A204.1 (cell line): ENCODE results near the gene EML4.
"Not testable (repeated sequence)": the region's sequence is repeated elsewhere in the genome, so short reads cannot be mapped to it uniquely, and the experiment has no call there.

Experiments used
- FAIRE-seq: peaks from 2 replicates; lab custom pipeline; 2012; peaks lifted over from hg19 to GRCh38; lab: Jason Lieb, UNC

EML4 gene

DNA sequence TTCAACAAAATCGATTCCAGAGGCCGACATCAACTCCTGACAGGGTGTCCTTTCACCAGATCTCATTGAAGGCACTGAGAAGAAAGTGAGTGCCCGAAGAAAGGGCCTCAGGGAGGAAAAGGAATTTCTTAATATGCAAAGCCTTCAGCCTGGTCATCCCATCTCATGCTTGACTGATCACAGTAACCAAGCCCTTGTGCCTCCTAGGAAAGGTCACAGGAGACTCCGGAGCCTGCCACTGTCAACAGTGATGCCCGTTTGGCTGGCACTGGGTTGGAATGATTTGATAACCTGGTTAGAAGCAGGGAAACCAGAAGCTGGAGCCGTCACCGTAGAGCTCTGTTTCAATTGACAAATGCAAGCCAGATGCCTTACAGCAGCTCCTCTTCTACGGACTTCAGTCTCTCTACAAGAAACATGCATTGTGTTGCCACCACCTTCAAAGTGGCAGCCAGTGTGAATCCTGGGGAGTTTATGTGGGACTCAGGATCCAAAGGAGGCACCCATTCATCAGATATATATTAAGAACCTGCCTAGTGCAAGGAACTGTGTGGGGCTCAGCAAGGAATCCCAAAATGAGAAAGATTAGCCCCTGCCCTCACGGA lies 167.3 kb downstream of the EML4 start:
- FAIRE-seq: no peak

DNA sequence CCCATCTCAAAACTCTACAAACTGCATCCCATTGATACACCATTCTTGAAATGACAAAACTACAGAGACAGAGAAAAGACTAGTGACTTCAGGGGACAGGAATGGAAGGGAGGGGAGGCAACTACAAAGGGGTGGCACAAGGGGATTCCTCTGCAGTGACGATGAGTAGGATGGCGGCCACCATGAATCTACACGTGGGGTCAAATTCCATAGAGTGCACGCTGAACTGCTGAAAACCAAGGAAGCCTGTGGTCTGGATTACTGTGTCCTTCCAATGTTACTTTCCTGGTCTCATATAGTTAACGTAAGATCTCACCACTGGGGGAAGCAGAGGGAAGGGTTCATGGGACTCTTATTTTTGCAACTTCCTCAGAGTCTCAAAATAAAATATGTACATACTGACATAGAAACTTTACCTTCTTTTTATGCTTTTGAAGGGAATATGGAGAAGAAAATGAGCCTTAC lies 168.2 kb downstream of the EML4 start:
- no peak for FAIRE-seq

DNA sequence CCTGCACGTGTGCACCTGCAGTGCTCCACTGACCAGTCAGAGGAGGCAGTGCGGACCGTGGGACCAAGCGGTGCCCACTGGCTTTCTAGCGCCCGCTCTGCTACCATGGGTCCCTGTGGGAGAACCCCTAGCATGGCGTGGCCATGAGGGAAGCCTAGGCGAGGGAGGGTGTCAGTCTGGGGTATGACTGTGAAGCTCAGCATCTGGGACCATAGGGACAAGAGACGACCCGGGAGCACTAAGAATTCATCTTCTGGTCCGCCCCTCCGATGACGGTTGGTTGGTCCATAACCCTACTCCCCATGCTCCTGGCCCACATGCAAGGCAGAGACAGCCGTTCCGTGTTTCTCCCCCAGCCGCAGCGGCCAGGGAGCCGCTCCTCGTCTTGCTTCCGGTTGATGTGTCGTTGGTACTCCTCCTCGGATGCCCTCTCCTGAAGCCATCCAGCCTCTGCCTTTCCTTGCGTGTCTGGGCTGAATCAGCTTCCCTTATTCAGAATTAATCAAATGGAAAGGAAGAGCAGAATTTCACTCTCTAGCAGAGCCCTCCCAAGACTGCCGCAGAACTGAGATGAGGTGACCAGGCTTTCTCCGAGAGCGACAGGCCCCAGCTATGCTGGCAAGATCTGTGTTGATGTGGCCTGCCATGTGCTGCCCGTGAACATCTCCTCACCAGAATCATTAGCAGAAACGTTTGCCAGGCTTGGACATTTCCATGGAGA lies 168.9 kb downstream of the EML4 start:
- no peak for FAIRE-seq

DNA sequence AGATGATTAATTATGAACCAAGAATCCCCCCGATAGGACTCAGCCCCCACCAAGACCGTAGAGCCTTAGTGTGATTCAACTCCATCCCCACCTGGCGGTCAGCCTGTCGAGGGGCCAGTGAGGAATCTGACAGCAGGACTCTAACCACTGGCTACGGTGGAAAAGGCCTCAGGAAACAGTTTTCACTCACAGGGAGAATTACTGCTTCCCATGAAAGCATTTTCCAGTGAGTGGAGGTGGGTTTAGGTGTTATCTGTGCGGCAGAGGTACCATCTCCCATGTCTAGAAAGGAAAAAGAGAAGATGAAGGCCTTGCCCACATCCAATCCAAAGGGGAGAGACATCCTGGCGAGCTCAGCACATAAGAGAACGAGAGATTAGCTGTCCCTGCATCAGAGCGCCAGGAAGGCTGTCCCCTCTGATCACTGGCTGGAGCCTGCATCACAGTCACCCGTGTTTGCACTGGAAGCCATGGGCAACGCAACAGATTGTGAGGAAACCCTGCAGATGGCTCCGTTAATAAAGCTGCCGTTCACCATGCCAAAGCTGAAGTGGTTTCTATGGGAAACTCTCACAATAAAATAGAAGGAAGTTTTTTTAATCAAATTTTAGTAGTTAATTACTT lies 169.5 kb downstream of the EML4 start:
- FAIRE-seq: no peak

DNA sequence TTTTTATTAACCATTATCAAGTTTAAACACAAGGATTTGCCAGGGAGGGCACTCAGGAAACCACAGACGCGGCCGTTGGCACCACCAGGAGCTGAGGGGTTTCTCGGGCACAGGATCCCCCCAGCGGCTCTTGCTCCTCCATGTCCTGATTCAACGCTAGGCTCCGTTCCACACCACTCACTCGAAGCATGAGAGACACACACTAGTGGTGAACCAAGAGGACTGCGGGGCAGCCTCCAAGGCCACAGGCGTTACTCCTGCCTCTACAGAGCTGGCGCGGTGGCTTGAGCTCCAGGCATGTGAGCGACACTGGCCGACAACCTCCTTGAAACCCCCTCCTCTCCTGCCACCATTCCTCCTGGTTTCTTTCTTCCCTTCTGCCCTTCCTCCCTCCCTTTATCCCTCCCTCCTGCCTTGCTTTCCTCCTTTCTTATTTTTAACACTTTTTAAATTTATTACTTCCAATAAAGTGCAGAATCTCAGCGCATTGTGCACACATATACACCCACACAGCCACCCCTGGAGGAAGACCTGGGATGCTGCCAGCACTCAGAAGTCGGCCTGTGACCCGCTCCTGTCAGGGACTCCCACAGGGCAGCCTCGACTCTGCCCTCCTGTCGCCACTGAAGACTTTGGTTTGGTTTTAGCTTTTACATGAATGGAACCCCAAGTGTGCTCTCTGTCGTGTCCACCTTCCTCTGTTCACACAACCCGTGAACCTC lies 170.2 kb downstream of the EML4 start:
- no peak for FAIRE-seq

DNA sequence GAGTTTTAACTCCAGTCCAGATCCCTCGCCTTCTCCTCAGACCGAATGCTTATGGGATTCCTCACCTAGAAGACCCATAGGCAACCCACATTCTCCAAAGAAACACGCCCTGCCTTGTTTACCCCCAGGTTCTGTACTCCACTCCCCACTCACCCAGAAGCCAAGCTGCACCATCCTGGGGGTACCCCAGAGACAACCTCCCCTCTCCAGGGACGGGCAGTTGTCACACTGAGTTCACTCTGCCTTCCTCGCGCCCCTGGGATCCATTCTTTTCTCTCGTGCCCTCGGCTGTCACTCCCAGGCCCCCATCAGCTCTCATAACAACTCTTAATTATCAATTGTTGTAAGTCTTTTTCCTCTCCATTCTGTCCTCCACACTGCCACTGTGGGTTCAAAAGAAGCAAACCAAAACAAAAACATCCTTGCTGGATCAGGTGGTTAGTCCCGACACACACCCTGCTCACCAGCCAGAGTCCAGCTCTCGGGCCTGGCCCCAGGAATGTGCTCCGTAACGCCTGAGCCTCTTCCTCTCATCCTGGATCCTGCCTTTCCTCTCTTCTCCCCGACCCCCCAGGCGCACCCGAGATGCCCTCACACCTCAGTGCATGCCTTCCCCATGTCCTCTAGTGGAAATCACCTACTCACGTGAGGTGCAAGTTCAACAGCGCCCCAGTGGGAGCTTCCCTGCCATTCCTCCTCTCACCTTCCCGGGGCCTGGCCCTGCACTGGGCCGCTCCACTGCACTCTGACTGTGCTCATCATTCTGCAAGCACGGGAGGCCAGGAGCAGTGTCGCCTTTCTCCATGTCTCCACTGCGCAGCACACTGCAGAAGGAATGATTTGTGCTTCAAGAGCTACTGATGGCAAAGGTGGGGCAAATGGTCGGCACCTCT lies 171.1 kb downstream of the EML4 start:
- no peak for FAIRE-seq

DNA sequence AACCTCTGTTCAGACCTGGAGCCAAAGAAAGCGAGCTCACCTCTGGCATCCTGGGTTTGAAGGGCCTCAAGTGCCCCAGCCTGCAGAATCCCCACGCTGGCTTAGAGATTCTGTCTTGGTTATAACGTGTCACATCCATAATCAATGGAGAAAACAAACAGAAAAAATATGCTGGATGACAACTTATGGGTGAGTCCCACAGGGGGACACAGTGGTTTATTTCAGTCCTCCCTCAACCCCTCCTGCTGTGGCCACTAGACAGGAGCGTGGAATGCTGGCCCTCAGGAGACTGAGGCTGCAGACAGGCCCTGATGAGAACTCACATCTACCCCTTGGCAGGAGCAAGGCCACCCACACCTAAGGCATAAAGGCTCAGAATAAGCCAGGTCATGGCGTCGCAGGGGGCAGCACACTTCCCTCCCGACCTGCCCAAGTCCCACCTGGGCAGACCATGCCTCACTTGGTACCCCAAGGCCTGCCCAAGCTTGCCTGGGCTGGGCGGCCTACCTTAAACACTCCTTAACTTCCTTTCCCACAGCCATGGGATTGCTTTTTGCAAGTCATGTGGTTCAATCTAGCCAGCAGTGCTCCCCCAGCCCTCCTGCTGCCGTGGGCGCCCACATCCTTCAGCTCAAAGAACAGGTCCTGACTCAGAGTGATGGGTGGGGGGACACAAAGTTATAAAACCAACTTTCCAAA lies 171.9 kb downstream of the EML4 start:
- FAIRE-seq: no peak

DNA sequence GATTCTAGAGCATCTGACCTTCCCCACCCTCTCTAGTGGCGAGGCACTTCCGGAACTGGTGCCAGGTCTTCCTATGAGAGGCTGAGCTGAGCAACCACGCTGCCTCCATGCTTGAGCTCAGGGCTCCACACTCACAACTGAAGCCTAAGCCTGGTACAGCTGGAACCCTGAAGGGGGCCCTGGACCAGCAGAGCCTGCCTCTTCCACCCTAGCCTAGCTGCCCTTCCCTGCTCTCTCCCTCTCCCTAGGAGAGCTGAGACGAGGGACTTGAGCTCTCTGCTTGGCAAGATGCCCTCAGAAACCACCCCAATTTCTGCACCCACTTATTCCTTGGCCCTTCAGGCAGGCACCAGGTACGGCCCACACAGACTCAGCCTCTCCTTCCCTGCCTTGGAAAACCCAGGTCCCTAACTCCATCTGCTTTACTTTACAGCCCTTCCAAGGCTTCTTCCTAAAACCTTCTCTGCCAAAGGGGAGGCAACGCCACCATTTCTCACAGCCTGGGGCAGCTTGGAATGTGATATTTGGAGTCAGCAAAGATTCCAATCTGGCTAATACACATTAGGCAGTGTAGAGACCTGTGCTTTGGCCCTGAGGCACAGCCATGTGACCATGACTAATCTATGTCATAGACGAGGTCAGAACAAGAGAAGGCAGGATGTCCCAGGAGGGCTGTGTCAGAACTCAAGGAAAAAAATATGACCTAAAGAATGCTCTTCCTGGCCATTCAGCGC lies 173.1 kb downstream of the EML4 start:
- FAIRE-seq: no peak

DNA sequence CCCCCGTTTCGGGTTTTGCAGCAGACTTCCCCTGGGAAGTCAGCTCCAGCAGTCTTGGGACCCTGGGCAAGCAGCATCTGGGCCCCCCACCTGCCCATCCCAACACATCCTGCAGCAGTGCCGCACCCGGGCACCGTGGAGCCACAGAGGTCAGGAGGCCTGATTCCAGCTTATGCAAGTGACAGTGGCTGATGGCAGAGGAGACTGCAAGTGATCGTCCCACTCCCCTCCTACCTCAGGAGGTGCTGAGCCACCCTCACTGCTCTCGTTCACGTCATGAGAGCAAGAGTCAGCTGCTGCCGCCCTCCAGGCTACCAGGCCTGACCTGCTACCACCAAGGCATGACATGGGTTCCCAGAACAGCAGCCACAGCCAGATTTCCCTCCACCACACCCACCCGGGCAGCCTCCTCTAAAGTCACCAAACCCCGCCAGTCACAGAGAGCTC lies 173.7 kb downstream of the EML4 start:
- no peak for FAIRE-seq

DNA sequence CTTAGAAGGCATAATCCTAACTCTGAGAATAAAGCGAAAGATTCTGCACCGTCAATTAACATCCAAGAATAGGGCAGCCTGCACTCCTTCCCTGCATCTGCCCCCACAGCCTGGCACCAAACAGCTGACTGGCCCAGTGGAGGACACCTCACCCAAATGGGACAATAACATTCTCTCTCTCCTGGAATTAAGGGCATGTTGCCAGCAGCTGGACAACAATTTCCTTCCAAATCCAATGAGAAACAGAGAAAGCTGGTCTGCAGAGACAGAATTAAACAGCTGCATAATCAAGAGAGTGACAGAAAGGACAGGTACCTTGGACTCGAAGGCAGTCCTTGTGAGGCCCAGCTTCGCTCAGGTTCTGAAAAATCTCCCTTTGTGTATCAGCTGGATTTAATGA lies 176.8 kb downstream of the EML4 start:
- no peak for FAIRE-seq

DNA sequence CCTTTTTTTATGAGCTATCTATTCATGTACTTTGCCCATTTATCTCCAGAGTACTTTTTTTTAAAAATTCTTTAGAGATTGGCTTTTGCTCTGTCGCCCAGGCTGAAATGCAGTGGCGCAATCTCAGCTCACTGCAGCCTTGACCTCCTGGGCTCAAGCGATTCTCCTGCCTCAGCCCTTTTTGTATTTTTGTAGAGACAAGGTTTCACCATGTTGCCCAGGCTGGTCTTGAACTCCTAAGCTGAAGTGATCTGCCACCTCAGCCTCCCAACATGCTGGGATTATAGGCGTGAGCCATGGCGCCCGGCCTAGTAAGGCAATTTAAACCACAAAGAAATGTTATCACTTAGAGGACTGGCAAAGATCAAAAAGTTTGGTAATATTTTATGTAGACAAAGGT lies 177.7 kb downstream of the EML4 start:
- FAIRE-seq: not testable (repeated sequence)

DNA sequence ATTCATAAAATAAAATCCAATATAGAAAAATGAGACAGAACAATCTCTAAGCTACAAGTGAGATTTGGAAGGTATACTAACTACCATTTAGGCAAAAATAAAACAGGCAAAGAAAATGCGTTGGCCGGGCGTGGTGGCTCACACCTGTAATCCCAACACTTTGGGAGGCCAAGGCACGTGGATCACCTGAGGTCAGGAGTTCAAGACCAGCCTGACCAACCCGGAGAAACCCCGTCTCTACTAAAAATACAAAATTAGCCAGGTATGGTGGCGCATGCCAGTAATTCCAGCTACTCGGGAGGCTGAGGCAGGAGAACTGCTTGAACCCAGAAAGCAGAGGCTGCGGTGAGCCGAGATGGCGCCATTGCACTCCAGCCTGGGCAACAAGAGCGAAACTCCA lies 178.4 kb downstream of the EML4 start:
- not testable (repeated sequence) for FAIRE-seq

DNA sequence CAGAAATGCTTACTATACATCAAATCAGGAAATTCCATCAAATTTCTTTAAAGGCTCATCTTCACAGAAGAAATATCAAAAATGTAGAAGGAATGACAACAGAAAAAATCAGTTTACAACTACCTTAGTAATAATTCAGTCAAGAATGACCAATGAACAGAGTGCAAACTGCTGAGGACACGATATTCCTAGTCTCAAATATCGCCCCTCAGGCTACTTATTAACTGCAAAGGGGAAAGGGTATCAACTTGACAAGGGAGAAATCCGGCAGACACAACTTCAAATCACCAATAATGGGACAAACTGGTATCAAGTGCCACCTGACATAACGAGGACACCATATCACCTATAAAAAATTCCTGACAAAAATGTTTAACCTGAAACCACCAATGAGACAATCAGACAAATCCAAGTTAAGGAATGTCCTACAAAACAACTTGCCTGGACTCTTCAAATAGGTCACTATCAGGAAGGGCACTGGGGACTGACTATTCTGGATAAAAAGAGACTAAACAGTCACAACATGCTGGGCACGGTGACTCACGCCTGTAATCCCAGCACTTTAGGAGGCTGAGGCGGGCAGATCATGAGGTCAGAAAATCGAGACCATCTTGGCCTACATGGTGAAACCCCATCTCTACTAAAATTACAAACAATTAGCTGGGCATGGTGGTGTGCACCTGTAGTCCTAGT lies 179.1 kb downstream of the EML4 start:
- no peak for FAIRE-seq

DNA sequence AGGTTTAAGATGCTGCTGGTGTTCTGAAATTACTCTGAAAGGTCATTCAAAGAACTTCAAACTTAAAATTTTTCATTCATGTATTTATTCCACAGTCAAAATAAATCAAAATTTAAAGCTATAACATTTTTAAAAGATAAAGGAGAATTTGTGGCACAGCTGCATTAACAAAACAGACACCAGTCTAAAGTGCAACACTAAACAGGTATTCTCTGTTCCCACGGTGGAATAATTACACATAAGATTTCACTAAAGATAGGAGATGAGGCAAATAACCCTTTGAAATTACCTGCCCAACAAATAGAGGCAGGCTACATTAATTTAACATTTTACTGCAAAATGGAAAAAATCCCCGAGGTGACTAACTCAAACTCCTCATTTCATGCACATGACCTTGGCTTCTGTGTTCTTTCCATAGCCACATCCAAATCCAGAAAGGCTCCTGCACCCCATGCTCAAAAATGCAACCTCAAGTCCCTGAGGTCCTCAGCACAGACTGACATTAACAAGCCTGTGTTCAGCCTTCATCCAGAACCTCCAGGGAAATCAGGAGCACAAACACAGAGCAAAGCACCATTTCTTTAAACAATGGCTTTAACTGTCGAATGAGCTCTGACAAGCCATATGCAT lies 181.4 kb downstream of the EML4 start:
- no peak for FAIRE-seq

DNA sequence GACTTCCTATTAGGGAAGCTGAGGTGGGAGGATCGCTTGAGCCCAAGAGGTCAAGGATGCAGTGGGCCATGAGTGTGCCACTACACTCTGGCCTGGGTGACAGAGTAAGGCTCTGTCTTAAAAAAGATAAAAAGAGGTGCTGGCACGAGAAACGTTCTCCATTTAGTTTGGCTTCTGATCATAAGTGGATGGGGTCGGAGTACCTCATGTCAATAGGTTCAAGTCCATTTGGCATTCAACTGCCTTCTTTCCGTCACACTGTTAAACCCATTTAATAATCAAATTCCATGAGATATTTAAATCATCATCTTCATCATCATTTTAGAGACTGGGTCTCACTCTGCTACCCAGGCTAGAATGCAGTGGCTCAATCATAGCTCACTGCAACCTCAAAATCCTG lies 182.7 kb downstream of the EML4 start:
- no peak for FAIRE-seq

DNA sequence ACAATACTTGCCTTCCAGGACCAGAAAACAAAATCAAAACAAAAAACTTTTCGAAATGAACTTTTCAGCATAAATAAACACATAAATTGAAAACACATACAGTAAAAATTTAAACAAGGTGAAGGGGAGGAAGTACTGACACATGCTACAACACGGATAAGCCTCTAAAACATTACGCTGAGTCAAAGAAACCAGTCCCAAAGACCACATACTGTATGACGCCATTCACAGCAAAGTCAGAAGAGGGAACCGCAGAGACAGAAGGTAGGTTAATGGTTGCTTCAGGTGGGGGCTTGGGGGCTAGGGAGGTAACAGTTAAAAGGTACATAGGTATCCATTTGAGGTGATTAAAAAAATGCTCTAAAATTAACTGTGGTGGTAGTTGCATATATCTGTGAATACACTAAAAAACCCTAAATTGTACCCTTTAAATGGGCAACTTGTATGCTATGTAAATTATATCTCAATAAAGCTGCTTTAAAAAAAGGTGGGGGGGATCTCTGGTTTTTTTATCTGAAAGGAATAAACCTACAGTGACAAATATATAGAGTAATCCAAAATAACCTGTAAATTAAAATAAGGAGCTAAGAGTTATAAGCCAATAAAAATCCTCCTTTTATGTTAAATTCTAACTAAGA lies 184.8 kb downstream of the EML4 start:
- FAIRE-seq: no peak

DNA sequence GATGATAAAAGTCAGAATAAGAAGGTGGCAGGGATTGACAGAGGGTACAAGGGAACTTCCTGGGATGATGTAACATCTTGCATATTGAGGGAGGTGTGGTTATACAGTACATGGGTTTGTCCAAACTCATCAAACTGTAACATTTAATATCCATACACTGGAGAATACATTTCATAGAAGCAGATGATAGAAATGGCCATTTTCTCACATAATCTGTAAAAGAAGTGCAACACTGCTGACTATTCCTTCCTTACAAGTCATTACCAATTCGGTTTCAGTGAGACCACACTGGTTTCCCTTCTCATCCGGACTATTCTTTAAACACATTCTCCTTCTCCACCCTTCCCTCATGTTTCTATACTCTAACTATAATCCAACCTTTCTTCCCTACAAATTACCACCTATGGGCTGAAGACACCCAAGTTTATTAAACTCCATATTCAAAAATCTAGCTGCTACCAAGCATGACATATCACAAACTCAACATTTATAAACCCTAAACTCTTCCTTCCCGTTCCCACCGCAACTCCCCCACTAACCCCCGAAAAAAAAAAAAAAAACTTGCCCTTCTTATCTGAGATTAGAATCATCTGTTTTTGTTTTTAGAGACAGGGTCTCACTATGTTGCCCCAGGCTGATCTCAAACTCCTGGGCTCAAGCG lies 190.3 kb downstream of the EML4 start:
- no peak for FAIRE-seq

DNA sequence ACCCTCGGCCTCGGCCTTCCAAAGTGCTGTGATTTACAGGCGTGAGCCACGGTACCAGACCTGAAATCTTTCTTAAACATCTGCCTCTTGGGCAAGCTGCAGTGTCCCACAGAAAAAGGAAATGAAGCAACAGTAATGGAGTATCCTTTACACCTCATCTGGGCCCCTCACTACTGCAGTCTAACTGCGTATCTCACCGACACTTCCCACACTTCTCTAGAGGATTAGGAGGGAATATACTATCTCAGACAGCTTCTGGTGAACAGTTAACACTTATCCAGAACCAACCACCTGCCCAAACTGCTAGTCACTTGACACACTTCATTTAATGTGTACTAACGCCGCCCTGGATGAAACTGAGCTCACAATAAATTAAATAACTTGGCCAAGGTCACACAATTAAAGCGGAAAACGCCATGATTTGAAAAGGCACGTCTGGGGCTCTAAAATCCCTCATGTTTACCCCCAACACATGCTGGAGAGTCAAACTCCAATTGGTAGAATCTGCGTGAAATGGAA lies 190.9 kb downstream of the EML4 start:
- no peak for FAIRE-seq
